Spleen (tissue), 11 donors: ENCODE data around the gene CLDN18. TPM values are rescaled to one million over a fixed set of nuclear protein-coding genes. Genes with fewer than 3 reads are reported as not detected.

Experiments
- DNase-seq: peaks from one replicate; pipeline ENCODE4 v3.0.0-alpha.2; 2020
- H3K27ac ChIP-seq, 8 donors: fragments of 200-600 bp; sonication (generic) in 7 of 8; 1 replicate in 4 of 8; 2 replicates in 4 of 8; pipeline versions ENCODE4 v1.5.0 to v1.8.0; 2016 to 2021; ENCODE audit warnings: inconsistent platforms in 4 of 8, mild to moderate bottlenecking in 4 of 8, moderate library complexity in 1 of 8
- H3K27me3 ChIP-seq, 7 donors: fragments of 200-600 bp; sonication (generic) in 6 of 7; replicated peaks in 1 of 7; 1 replicate in 4 of 7; 2 replicates in 3 of 7; pipeline versions ENCODE4 v1.5.0 to v1.8.0; 2016 to 2021; ENCODE audit warnings: inconsistent platforms in 3 of 7, mild to moderate bottlenecking in 1 of 7
- H3K36me3 ChIP-seq, 6 donors: fragments of 200-600 bp; sonication (generic) in 5 of 6; 1 replicate in 4 of 6; 2 replicates in 2 of 6; pipeline versions ENCODE4 v1.5.0 to v1.8.0; 2016 to 2021; ENCODE audit warnings: inconsistent platforms in 2 of 6
- H3K4me1 ChIP-seq, 6 donors: fragments of 200-600 bp; sonication (generic) in 5 of 6; 1 replicate in 3 of 6; 2 replicates in 3 of 6; pipeline versions ENCODE4 v1.5.0 to v1.8.0; 2016 to 2021; ENCODE audit warnings: inconsistent platforms in 3 of 6
- H3K4me3 ChIP-seq, 8 donors: fragments of 200-600 bp; sonication (generic) in 7 of 8; 1 replicate in 4 of 8; 2 replicates in 4 of 8; pipeline versions ENCODE4 v1.5.0 to v1.8.0; 2016 to 2021; ENCODE audit warnings: inconsistent platforms in 4 of 8, mild to moderate bottlenecking in 4 of 8, moderate library complexity in 2 of 8
- H3K9me3 ChIP-seq, 8 donors: fragments of 200-600 bp; sonication (generic) in 7 of 8; 1 replicate in 4 of 8; 2 replicates in 4 of 8; pipeline versions ENCODE4 v1.5.0 to v1.8.0; 2016 to 2021; ENCODE audit warnings: inconsistent platforms in 4 of 8
- POLR2A ChIP-seq, 3 donors: fragments of 450-650 bp; IDR thresholded peaks; one replicate each; pipeline ENCODE4 v1.5.1; 2017; ENCODE audit warnings: antibody characterized with exemption in 3 of 3, mild to moderate bottlenecking in 1 of 3
- POLR2AphosphoS5 ChIP-seq, 3 donors: sonication (generic); formaldehyde crosslinking; IDR thresholded peaks; one replicate each; pipeline ENCODE4 v1.5.1; 2017; ENCODE audit warnings: antibody characterized with exemption in 3 of 3
- WGBS, 5 donors: extraction: QIAGEN DNeasy Blood & Tissue Kit in 3 of 5; methylation state at CpG; one replicate each; pipeline versions ENCODE4 v1.1.5 to v1.1.7; 2013 to 2018; 5-methylcytosine and 5-hydroxymethylcytosine counted together
- intact Hi-C: fragments of 100-400 bp; cut with DNase I; formaldehyde crosslinking; loops from one replicate; pipeline ENCODE4 v1.15.0; 2023; ENCODE audit warnings: low total_unique reads
- polyA plus RNA-seq, 3 donors: library from polyadenylated mRNA; stranded (reverse); fragments of 200-250 nt; gene quantifications; one replicate each; pipeline ENCODE4 v1.2.1, GENCODE V29; 2013
- total RNA-seq, 7 donors: library from RNA; depleted of rRNA in 3 of 7; stranded (reverse); fragments of >200 nt in 3 of 7; fragmentation: NEBNext Ultra II Directional in 4 of 7; extraction: Animal tissue kit (Norgen Biotek cat#: 25700) in 4 of 7; gene quantifications; one replicate each; pipeline versions ENCODE4 v1.1.0 to v1.2.1, GENCODE V29; 2016 to 2021
- TF ChIP-seq, protein P1 (sequence below), 11 experiments: fragments of 200-600 bp in 7 of 11; fragments of 450-650 bp in 4 of 11; sonication (generic) in 4 of 11; IDR thresholded peaks in 8 of 11; conservative IDR thresholded peaks in 3 of 11; 1 replicate in 7 of 11; 2 replicates in 4 of 11; pipeline versions ENCODE4 v1.4.0 to v1.8.0; 2016 to 2021; ENCODE audit warnings: antibody characterized with exemption in 11 of 11, inconsistent platforms in 4 of 11, mild to moderate bottlenecking in 1 of 11
- donor health status: healthy with polysubstance abuse.
- donor health status: DM: no; HTN: no; CAD: no; lungs with moderate emphysema.
- donor health status: DM: no; HTN: no; CAD: no.
- donor health status: Bipolar disorder and iron deficiency.
- donor health status: healthy.
- donor health status: DM: no; HTN: no; CAD: no.
- donor health status: DM: yes; HTN: yes; CAD: no.

The CLDN18 gene
- total and polyA plus RNA-seq, 10 donors = not detected

DNA sequence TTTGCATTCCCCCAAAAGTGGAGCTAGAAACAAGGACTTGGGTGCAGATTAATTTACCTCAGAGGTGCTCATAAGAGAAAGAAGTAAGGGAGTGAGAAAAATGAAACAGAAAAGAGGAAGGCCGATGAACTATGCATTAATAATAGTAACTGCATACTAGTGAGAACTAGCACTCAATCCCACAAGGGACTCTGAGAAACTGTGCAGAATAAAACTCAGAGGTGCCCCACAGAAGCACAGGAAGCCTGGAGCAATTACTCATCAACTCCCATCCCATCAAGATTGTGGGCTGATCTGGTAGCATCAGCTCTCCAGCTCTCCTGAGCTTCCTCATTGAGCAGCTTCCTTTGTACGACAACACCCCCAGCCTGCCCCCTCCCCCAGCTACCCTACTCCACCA is 50.8 kb downstream of the CLDN18 start:
- no peak for DNase-seq
- WGBS, 5 donors = 25 to 53% (median 44%) methylated on average over 1 to 2 of the region's 2 CpGs
- intact Hi-C loops = no loop called here
- TF ChIP-seq POLR2A (IDR thresholded peaks at IDR 0.05) = no peak
- TF ChIP-seq, protein P1, sequence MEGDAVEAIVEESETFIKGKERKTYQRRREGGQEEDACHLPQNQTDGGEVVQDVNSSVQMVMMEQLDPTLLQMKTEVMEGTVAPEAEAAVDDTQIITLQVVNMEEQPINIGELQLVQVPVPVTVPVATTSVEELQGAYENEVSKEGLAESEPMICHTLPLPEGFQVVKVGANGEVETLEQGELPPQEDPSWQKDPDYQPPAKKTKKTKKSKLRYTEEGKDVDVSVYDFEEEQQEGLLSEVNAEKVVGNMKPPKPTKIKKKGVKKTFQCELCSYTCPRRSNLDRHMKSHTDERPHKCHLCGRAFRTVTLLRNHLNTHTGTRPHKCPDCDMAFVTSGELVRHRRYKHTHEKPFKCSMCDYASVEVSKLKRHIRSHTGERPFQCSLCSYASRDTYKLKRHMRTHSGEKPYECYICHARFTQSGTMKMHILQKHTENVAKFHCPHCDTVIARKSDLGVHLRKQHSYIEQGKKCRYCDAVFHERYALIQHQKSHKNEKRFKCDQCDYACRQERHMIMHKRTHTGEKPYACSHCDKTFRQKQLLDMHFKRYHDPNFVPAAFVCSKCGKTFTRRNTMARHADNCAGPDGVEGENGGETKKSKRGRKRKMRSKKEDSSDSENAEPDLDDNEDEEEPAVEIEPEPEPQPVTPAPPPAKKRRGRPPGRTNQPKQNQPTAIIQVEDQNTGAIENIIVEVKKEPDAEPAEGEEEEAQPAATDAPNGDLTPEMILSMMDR (IDR thresholded peaks at IDR 0.05 in 8 of 11, conservative IDR thresholded peaks at IDR 0.05 in 3 of 11) = no peak
- Histone ChIP-seq H3K36me3 (peaks cover 0 to 37% (median 5%) of the 10 kb centered on the region in 6 donors), H3K27ac (no peak overlapping the region), H3K27me3 (no peaks in the 10 kb centered on the region), H3K4me3 (no peak overlapping the region), H3K9me3 (no peaks in the 10 kb centered on the region), H3K4me1 (no peaks in the 10 kb centered on the region)

DNA sequence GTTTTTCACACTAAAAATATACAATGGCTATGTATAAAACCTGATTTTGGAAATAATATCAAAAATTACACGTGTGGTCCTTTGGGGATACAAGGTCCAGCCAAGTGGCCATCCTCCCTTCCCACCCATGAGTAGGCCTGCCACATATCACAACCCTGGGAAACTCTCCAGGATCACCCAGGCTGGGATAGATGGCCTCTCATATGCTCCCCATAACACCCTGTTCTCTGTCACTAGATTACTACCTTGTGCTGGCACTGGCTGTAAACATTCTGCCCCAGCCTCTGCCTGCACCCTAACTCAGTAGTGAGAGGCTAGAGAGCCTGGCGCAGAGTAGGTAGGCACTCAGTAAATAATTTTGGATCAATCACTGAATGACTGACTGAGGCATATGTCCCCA is 52.1 kb downstream of the CLDN18 start:
- Histone ChIP-seq H3K36me3 (peaks cover 0 to 42% (median 5%) of the 10 kb centered on the region in 6 donors), H3K27ac (no peak overlapping the region), H3K27me3 (no peaks in the 10 kb centered on the region), H3K4me1 (no peaks in the 10 kb centered on the region), H3K9me3 (no peaks in the 10 kb centered on the region), H3K4me3 (no peak overlapping the region)
- TF ChIP-seq, protein P1 (IDR thresholded peaks at IDR 0.05 in 8 of 11, conservative IDR thresholded peaks at IDR 0.05 in 3 of 11) = no peak
- no peak for TF ChIP-seq POLR2A (IDR thresholded peaks at IDR 0.05)
- TF ChIP-seq POLR2AphosphoS5 (IDR thresholded peaks at IDR 0.05) = no peak
- 89 to 95% (median 93%) methylated on average over 2 of the region's 2 CpGs for WGBS, 5 donors
- DNase-seq = no peak
- intact Hi-C loops = no loop called here

DNA sequence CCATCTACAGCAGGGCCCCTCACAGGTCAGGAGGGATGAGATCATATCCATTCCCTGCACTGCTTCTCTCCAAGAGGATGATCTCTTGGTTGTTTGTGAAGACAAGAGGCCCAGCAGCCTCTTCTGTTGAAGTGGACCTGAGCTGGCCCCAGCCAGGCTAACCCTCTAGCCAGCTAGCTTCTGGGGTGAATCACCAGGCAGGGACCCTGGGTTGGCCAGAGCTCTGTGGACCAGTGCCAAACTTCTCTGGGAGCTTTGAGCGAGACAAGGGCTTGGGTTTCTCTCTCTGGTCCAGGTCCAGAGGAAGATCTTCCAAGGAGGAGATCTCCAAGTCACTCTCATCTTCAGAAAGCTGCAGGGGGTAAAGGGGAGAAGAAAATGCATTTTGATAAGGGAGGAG is 52.7 kb downstream of the CLDN18 start:
- intact Hi-C loops = no loop called here

DNA sequence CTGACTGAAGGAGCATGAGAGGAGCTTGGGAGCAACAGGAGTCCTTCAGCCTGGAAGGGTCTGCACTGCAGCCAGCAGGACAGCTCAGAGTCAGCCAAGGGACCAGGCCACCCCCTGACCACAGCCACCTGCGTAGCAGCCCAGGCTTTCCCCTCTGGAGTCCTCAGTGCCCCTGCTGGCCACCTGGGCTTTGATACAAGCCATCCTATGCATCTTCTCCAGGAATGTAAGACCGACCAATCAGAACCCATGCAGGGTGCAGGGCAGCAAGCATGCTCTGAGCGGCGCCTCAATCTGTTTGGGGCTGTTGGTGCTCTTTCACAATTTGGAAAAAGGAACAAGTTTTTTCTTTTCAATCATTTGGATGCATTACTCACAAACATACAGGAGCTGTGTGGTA is 53.5 kb downstream of the CLDN18 start:
- Histone ChIP-seq H3K4me1 (peaks cover 0 to 5% (median 0%) of the 10 kb centered on the region in 6 donors), H3K27me3 (peaks cover 0 to 12% (median 0%) of the 10 kb centered on the region in 7 donors), H3K4me3 (no peak overlapping the region), H3K9me3 (no peaks in the 10 kb centered on the region), H3K27ac (no peak overlapping the region), H3K36me3 (peaks cover 0 to 55% (median 5%) of the 10 kb centered on the region in 6 donors)
- no peak for DNase-seq
- TF ChIP-seq, protein P1 (IDR thresholded peaks at IDR 0.05 in 8 of 11, conservative IDR thresholded peaks at IDR 0.05 in 3 of 11) = no peak
- intact Hi-C loops = no loop called here
- 62 to 86% (median 65%) methylated on average over 3 to 4 of the region's 4 CpGs for WGBS, 5 donors

More for the DNA sequence above, 52.7 kb downstream of the CLDN18 start:
- no peak for DNase-seq
- Histone ChIP-seq H3K27ac (no peak overlapping the region), H3K4me1 (no peaks in the 10 kb centered on the region), H3K27me3 (peaks cover 0 to 4% (median 0%) of the 10 kb centered on the region in 7 donors), H3K36me3 (peaks cover 0 to 48% (median 5%) of the 10 kb centered on the region in 6 donors), H3K9me3 (no peaks in the 10 kb centered on the region), H3K4me3 (no peak overlapping the region)
- TF ChIP-seq POLR2A (IDR thresholded peaks at IDR 0.05) = no peak
- no peak for TF ChIP-seq POLR2AphosphoS5 (IDR thresholded peaks at IDR 0.05)
- TF ChIP-seq, protein P1 (IDR thresholded peaks at IDR 0.05 in 8 of 11, conservative IDR thresholded peaks at IDR 0.05 in 3 of 11) = no peak
- 57 to 95% (median 83%) methylated on average over 1 of the region's 1 CpG for WGBS, 5 donors
